A673 (cell line): Measurements from ENCODE around the gene DPP10. TPM values are rescaled to one million over a fixed set of nuclear protein-coding genes. Genes with fewer than 3 reads are reported as not detected.

Source experiments
- BruUV-seq: library from RNA; stranded (reverse); fragments of 400-500 nt; replicated peaks from 2 replicates; lab custom pipeline; 2021; lab: Mats Ljungman, UMichigan
- CTCF ChIA-PET: fragments of 300-600 bp; sonication (Branson Sonifier 250); formaldehyde crosslinking; loops from one replicate; lab custom pipeline; 2022; ENCODE audit warnings: antibody characterized with exemption; lab: Charles Lee
- POLR2A ChIA-PET: fragments of 300-600 bp; sonication (Branson Sonifier 250); formaldehyde crosslinking; loops from one replicate; lab custom pipeline; 2022; ENCODE audit warnings: antibody characterized with exemption; ENCODE audit not compliant: low non-redundant PET; lab: Charles Lee
- DNase-seq: peaks from one replicate; pipeline ENCODE4 v3.0.0-alpha.2; 2015; ENCODE audit warnings: low spot score
- H3K27ac ChIP-seq: fragments of 200-600 bp; sonication (generic); 2 replicates; pipeline ENCODE4 v1.5.1; 2016; ENCODE audit warnings: mixed run types, low read depth, mild to moderate bottlenecking, mixed read lengths, antibody characterized with exemption, low read length; ENCODE audit not compliant: poor library complexity, severe bottlenecking
- H3K27me3 ChIP-seq: fragments of 200-600 bp; sonication (generic); replicated peaks from 2 replicates; pipeline ENCODE4 v1.6.1; 2017; ENCODE audit warnings: mixed run types, low read depth, mild to moderate bottlenecking, mixed read lengths, antibody characterized with exemption, low read length; ENCODE audit not compliant: insufficient read depth, poor library complexity
- H3K36me3 ChIP-seq: fragments of 200-600 bp; sonication (generic); 2 replicates; pipeline ENCODE4 v1.6.1; 2016; ENCODE audit warnings: mixed run types, mild to moderate bottlenecking, mixed read lengths, antibody characterized with exemption, low read length; ENCODE audit not compliant: insufficient read depth, poor library complexity, severe bottlenecking
- H3K4me1 ChIP-seq: fragments of 200-600 bp; sonication (generic); 2 replicates; pipeline ENCODE4 v1.6.1; 2017; ENCODE audit warnings: mixed run types, mild to moderate bottlenecking, mixed read lengths, antibody characterized with exemption, low read length; ENCODE audit not compliant: insufficient read depth, poor library complexity, severe bottlenecking
- H3K4me3 ChIP-seq: fragments of 200-600 bp; sonication (generic); 2 replicates; pipeline ENCODE4 v1.5.1; 2016; ENCODE audit warnings: low read depth, mixed run types, mild to moderate bottlenecking, mixed read lengths, low read length; ENCODE audit not compliant: poor library complexity, severe bottlenecking
- H3K9me3 ChIP-seq: fragments of 200-600 bp; sonication (generic); 2 replicates; pipeline ENCODE4 v1.6.1; 2016; ENCODE audit warnings: mixed run types, low read depth, mild to moderate bottlenecking, mixed read lengths, antibody characterized with exemption, low read length; ENCODE audit not compliant: poor library complexity, severe bottlenecking
- CTCF ChIP-seq: fragments of 300-800, 200-600 bp; sonication (generic); conservative IDR thresholded peaks from 2 replicates; pipeline ENCODE4 v1.5.1; 2017; ENCODE audit warnings: low read depth, mild to moderate bottlenecking, antibody characterized with exemption, low read length, moderate library complexity, mixed read lengths
- EZH2 ChIP-seq: fragments of 200-600 bp; sonication (generic); IDR thresholded peaks from 2 replicates; pipeline ENCODE4 v1.6.1; 2017; ENCODE audit warnings: borderline replicate concordance, low read depth, mild to moderate bottlenecking, mixed read lengths, antibody characterized with exemption, low read length; ENCODE audit not compliant: poor library complexity, severe bottlenecking
- intact Hi-C: fragments of 100-400 bp; cut with micrococcal nuclease; formaldehyde crosslinking; loops from one replicate; pipeline ENCODE4 v1.10.0; 2022; ENCODE audit not compliant: unreplicated experiment
- total RNA-seq: library from RNA; stranded (reverse); gene quantifications from 2 replicates; pipeline ENCODE4 v1.2.3, GENCODE V29; 2021

The DPP10 gene
- total RNA-seq, 1 experiment from 2014 or later = not detected

- no peak for DNase-seq
- ChIA-PET CTCF (no interaction called here), POLR2A (no interaction called here)
- intact Hi-C loops = no loop called here
- Histone ChIP-seq H3K9me3 (peaks cover 4% of the 10 kb centered on the region), H3K36me3 (no peaks in the 10 kb centered on the region), H3K4me3 (no peak overlapping the region), H3K27me3 (no peaks in the 10 kb centered on the region), H3K4me1 (no peaks in the 10 kb centered on the region), H3K27ac (no peak overlapping the region)
- TF ChIP-seq CTCF (no peak), EZH2 (no peak)
- BruUV-seq = no TSS peak
Measured at GRCh38 chr2:115763601-115764000, 1321.2 kb downstream of the DPP10 start.

GRCh38 chr2:115771516-115771915, 1329.1 kb downstream of the DPP10 start:
- peaks cover 14% of the 10 kb centered on the region for H3K9me3 ChIP-seq
- intact Hi-C loops = no loop called here
- no peaks in the 10 kb centered on the region for H3K27me3 ChIP-seq
- BruUV-seq = no TSS peak
- no peak for DNase-seq
- ChIA-PET CTCF (no interaction called here), POLR2A (no interaction called here)
- H3K4me1 ChIP-seq = no peaks in the 10 kb centered on the region
- TF ChIP-seq EZH2 (no peak), CTCF (no peak)
- no peak overlapping the region for H3K4me3 ChIP-seq
- H3K36me3 ChIP-seq = no peaks in the 10 kb centered on the region
- H3K27ac ChIP-seq = no peak overlapping the region

- Histone ChIP-seq H3K27ac (no peak overlapping the region), H3K27me3 (no peaks in the 10 kb centered on the region), H3K9me3 (peaks cover 13% of the 10 kb centered on the region), H3K36me3 (no peaks in the 10 kb centered on the region), H3K4me1 (no peaks in the 10 kb centered on the region), H3K4me3 (no peak overlapping the region)
- TF ChIP-seq EZH2 (no peak), CTCF (no peak)
- intact Hi-C loops = no loop called here
- CTCF ChIA-PET = no interaction called here
- no peak for DNase-seq
- POLR2A ChIA-PET = no interaction called here
- no TSS peak for BruUV-seq
Measured at GRCh38 chr2:115774361-115774760, 1331.9 kb downstream of the DPP10 start.
